Cortex of kidney (tissue), 1 donor: ENCODE data around the gene C2orf92.

ENCODE experiments used
- DNase-seq: peaks from one replicate; lab custom pipeline; 2025; lab: John Stamatoyannopoulos, UW

Gene C2orf92

GRCh38 chr2:97745474-97746174, 76.1 kb downstream of the C2orf92 start:
- no peak for DNase-seq

GRCh38 chr2:97747285-97747684, 77.8 kb downstream of the C2orf92 start:
- DNase-seq, result no peak

GRCh38 chr2:97747716-97748115, 78.2 kb downstream of the C2orf92 start:
- DNase-seq, result no peak

GRCh38 chr2:97749581-97749980, 80.1 kb downstream of the C2orf92 start:
- DNase-seq, result no peak

DNA sequence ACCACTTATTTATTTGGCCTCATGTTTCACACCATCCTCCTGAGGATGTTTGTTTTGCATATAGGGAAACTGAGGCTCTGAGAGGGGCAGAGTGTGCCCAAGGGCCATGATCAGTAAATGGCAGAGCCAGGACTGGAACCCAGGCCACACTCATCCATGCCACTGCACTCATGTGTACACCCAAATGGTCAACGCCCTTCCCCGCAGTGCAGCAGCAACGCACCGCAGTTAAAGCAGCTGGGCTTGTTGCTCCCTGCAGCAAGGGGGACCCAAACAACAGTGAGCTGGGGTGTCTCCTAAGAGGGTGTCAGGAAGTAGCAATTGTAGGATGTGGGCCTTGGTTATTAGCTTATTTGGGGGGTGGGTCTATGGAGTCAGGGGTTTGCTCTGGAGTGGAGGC, 80.5 kb downstream of the C2orf92 start:
- no peak for DNase-seq

DNA sequence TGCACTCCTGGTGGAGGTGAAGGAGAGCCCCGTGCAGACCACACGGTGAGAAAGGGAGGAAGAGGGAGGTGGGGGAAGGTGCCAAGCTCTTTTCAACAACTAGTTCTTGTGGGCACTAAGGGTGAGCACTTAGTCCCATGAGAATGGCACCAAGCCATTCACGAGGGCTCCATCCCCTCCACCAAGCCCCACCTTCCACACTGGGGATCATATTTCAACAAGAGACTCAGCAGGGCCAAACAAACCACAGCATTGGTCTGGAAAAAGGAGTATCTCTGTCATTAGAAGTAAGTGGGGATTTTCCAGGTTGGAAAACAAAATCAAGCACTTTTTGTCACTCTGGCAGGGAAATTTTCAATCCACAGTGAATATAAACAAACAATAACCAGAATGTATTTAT, 82.2 kb downstream of the C2orf92 start:
- DNase-seq, result no peak
